Tibial artery (tissue), 4 donors: ENCODE results near the gene RPS6KA6.
"Not testable (repeated sequence)": the region's sequence is repeated elsewhere in the genome, so short reads cannot be mapped to it uniquely, and the experiment has no call there.

Source experiments
- DNase-seq, 2 donors: peaks; one replicate each; pipeline ENCODE4 v3.0.0-alpha.2; 2019
- H3K27ac ChIP-seq, 2 donors: fragments of 200-600 bp; sonication (generic) in 1 of 2; 1 replicate in 1 of 2; 2 replicates in 1 of 2; pipeline ENCODE4 v1.5.1; 2018 to 2019; ENCODE audit warnings: mild to moderate bottlenecking in 1 of 2
- H3K27me3 ChIP-seq, 2 donors: fragments of 200-600 bp; sonication (generic) in 1 of 2; one replicate each; pipeline versions ENCODE4 v1.5.1 to v1.6.0; 2016 to 2019
- H3K36me3 ChIP-seq, 3 donors: fragments of 200-600 bp; sonication (generic) in 2 of 3; one replicate each; pipeline ENCODE4 v1.5.1; 2016 to 2019; ENCODE audit warnings: mild to moderate bottlenecking in 2 of 3
- H3K4me1 ChIP-seq, 4 donors: fragments of 200-600 bp; sonication (generic) in 2 of 4; 1 replicate in 3 of 4; 2 replicates in 1 of 4; pipeline ENCODE4 v1.5.1; 2016 to 2019
- H3K4me3 ChIP-seq, 2 donors: fragments of 200-600 bp; sonication (generic) in 1 of 2; 1 replicate in 1 of 2; 2 replicates in 1 of 2; pipeline ENCODE4 v1.5.1; 2018 to 2019; ENCODE audit warnings: mild to moderate bottlenecking in 2 of 2
- H3K9me3 ChIP-seq, 3 donors: fragments of 200-600 bp; sonication (generic) in 1 of 3; one replicate each; pipeline ENCODE4 v1.5.1; 2016 to 2019
- intact Hi-C: fragments of 100-400 bp; cut with DNase I; formaldehyde crosslinking; loops from one replicate; pipeline ENCODE4 v1.15.0; 2023; ENCODE audit warnings: low total_unique reads
- TF ChIP-seq, protein P1 (sequence below), 2 experiments: fragments of 200-600 bp in 1 of 2; fragments of 450-650 bp in 1 of 2; IDR thresholded peaks; one replicate each; pipeline ENCODE4 v1.5.1; 2017 to 2019; ENCODE audit warnings: antibody characterized with exemption in 2 of 2, mild to moderate bottlenecking in 1 of 2, moderate library complexity in 1 of 2

RPS6KA6 gene

DNA sequence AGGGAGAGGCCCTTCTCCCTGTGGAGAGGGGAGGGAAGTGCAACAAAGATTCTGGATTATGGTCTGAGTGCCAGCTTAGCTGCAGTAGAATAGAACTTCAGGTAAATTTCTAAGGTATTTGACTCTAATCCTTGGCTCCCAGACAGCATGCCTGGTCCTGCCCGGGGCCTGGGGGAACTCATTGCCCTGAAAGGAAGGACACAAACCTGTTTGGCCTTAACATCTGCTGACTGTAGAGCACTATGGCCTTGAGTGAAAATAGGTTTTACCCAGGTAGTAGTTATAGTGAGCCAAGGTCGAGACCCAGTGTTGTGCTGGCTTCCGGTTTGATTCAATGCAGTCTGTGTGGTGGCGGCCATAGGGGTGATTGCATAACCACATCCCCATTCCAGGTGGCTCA is 64.4 kb downstream of the RPS6KA6 start:
- DNase-seq: no peak
- Histone ChIP-seq H3K27ac (no peak overlapping the region), H3K36me3 (no peaks in the 10 kb centered on the region), H3K4me3 (no peak overlapping the region), H3K9me3 (no peaks in the 10 kb centered on the region), H3K4me1 (no peaks in the 10 kb centered on the region), H3K27me3 (no peaks in the 10 kb centered on the region)
- TF ChIP-seq, protein P1, sequence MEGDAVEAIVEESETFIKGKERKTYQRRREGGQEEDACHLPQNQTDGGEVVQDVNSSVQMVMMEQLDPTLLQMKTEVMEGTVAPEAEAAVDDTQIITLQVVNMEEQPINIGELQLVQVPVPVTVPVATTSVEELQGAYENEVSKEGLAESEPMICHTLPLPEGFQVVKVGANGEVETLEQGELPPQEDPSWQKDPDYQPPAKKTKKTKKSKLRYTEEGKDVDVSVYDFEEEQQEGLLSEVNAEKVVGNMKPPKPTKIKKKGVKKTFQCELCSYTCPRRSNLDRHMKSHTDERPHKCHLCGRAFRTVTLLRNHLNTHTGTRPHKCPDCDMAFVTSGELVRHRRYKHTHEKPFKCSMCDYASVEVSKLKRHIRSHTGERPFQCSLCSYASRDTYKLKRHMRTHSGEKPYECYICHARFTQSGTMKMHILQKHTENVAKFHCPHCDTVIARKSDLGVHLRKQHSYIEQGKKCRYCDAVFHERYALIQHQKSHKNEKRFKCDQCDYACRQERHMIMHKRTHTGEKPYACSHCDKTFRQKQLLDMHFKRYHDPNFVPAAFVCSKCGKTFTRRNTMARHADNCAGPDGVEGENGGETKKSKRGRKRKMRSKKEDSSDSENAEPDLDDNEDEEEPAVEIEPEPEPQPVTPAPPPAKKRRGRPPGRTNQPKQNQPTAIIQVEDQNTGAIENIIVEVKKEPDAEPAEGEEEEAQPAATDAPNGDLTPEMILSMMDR (IDR thresholded peaks at IDR 0.05): no peak
- intact Hi-C loops: no loop called here

DNA sequence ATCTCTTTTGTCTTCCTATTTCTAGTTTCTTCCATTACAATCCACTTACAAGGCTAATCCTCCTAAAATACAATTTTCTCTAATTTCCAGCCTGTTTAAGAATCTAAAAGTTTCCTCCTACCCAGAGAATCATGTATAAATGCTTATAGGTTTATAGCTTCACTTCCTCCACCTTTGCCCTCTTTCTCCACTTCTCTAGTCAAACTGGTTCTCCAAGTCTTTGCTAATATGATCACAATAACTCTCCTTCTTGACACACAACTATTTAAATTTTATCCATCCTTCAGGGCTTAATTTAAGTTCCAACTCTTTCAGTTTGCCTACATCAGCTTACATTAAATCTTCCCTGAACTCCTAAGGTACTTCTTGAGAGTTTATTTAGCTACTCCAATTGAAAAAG is 69.2 kb downstream of the RPS6KA6 start:
- TF ChIP-seq, protein P1 (IDR thresholded peaks at IDR 0.05): no peak
- H3K4me3 ChIP-seq: no peak overlapping the region
- no peak for DNase-seq
- peaks cover 0 to 5% (median 0%) of the 10 kb centered on the region in 3 donors for H3K36me3 ChIP-seq
- no peaks in the 10 kb centered on the region for H3K4me1 ChIP-seq
- no peak overlapping the region for H3K27ac ChIP-seq
- intact Hi-C loops: no loop called here
- no peaks in the 10 kb centered on the region for H3K9me3 ChIP-seq
- H3K27me3 ChIP-seq: no peaks in the 10 kb centered on the region

DNA sequence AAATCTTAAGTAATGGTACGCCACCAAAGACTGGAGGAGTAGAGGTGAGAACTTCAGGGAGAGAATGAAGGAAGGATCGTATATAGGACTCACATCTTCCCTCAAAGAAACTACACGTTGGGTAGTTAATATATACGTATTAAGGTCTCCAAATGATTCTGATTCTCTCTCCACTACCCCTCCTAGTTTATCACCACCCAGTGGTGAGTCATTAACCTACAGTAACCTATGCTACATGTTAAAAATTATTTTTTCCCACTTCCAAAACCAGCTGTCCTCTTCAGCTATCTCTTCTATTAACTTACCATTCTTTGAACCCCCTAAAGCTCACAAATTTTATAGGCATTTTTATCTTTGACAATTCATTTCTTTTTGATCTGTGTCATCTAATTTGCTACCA is 69.7 kb downstream of the RPS6KA6 start:
- no peak for DNase-seq
- Histone ChIP-seq H3K36me3 (peaks cover 0 to 5% (median 0%) of the 10 kb centered on the region in 3 donors), H3K27ac (no peak overlapping the region), H3K4me3 (no peak overlapping the region), H3K4me1 (no peaks in the 10 kb centered on the region), H3K27me3 (no peaks in the 10 kb centered on the region), H3K9me3 (no peaks in the 10 kb centered on the region)
- intact Hi-C loops: no loop called here
- TF ChIP-seq, protein P1 (IDR thresholded peaks at IDR 0.05): no peak

DNA sequence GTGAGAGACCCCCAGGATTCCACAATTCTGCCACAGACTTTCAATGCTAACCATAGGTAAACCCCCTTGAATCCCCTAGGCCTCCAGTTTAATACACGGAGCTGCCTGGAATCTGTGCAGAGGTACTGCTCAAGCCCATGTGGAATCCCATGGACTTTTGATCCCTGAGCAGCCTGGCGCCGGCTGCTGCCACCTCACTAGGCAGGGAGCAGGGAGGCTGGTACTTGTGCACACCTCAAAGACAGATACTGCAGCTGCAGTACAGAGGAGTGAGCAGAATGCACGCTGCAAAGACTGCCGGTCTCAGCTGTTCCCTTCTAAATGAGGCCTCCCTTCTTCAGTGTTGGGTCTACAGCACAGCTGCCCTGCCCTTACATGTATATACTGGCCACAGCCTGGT is 79.4 kb downstream of the RPS6KA6 start:
- DNase-seq: no peak
- H3K27ac ChIP-seq: no peak overlapping the region
- H3K36me3 ChIP-seq: no peaks in the 10 kb centered on the region
- H3K27me3 ChIP-seq: no peaks in the 10 kb centered on the region
- no peaks in the 10 kb centered on the region for H3K4me1 ChIP-seq
- H3K9me3 ChIP-seq: no peaks in the 10 kb centered on the region
- intact Hi-C loops: no loop called here
- no peak overlapping the region for H3K4me3 ChIP-seq
- TF ChIP-seq, protein P1 (IDR thresholded peaks at IDR 0.05): no peak

DNA sequence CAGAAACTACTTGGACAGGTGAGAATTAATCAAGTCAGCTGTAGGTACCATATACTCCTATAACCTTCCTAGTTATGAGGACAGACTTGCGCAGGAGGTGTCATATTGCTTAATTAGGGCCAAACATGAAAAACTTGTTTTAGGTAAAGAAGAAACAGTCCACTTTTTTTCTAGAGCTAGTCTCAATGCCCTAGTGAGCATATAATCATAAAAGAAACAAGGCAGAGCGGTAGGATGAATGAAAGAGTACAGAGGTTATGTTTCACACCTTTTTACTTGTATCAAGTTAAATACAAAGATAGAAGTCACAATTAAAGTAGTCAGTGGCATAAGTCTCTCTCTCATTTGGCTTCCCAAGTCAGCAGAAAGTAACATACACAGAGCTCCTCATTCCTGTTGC is 88.9 kb downstream of the RPS6KA6 start:
- no peaks in the 10 kb centered on the region for H3K27me3 ChIP-seq
- H3K9me3 ChIP-seq: no peaks in the 10 kb centered on the region
- H3K4me1 ChIP-seq: no peaks in the 10 kb centered on the region
- H3K4me3 ChIP-seq: no peak overlapping the region
- H3K36me3 ChIP-seq: no peaks in the 10 kb centered on the region
- intact Hi-C loops: no loop called here
- TF ChIP-seq, protein P1 (IDR thresholded peaks at IDR 0.05): no peak
- no peak overlapping the region for H3K27ac ChIP-seq
- no peak for DNase-seq

DNA sequence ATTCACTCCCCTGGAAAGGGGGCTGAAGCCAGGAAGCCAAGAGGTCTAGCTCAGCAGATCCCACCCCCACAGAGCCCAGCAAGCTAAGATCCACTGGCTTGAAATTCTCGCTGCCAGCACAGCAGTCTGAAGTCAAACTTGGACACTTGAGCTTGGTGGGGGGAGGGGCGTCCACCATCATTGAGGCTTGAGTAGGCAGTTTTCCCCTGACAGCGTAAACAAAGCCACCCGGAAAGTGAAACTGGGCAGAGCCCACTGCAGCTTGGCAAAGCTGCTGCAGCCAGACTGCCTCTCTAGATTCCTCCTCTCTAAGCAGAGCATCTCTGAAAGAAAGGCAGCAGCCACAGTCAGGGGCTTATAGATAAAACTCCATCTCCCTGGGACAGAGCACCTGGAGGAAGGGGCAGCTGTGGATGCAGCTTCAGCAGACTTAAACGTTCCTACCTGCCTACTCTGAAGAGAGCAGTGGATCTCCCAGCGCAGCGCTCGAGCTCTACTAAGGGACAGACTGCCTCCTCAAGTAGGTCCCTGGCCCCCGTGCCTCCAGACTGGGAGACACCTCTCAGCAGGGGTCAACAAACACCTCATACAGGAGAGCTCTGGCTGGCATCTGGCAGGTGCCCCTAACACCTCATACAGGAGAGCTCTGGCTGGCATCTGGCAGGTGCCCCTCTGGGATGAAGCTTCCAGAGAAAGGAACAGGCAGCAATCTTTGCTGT is 108.4 kb downstream of the RPS6KA6 start:
- DNase-seq: peak in 1 of 2 donors; percentile 64
- H3K27me3 ChIP-seq, H3K4me1 ChIP-seq, H3K36me3 ChIP-seq, intact Hi-C loops, H3K27ac ChIP-seq: not testable (repeated sequence)
- H3K9me3 ChIP-seq: peaks cover 0 to 24% (median 20%) of the 10 kb centered on the region in 3 donors
- peak overlapping the region in 1 of 2 donors; percentile 14 for H3K4me3 ChIP-seq
